ENCODE measurements around the gene GIPC3. TPM values are rescaled to one million over a fixed set of nuclear protein-coding genes. Genes with fewer than 3 reads are reported as not detected.
A peak's percentile ranks its signal among the peaks of the same experiment; 100 is the strongest.

Gene GIPC3
- total RNA-seq, 6 experiments from 2014 or later, result 0.51 to 1.6 (median 0.80) TPM

DNA sequence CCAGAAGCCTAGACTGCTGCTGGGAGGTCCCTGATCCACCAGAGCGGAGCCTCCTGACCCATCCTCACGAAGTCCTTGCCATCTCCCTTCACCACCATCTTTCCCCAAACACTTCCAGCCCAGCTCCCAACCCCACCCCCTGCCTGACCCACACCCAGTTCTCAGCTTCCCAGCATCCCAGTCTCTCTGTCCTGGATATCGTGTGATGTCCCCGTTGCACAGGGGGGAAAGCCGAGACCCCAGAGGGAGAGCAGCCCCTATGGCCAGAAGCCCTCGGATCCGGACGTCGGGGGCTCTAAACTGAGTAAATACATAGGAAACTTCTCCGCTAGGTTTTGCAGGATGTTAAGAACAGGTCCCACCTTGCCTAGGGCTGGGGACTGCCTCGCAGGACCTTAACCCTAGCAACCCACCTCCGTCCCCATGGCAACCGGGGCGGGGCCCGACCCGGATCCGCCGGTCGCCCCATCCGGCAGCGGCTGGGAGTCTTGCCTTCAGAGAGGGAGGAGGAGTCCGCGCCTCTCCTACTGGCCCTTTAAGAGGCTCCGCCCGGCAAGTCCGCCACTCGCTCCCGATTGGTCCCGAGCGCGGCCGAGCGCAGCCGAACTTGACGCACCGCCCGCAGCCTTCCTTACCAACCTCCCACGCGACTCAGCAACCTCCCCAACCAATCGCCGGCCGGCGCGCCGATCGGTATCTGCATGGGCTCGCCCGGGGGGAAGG, 13.0 kb upstream of the GIPC3 start:
- Histone ChIP-seq H3K9me3 (no peaks in the 10 kb centered on the region), H3K4me1 (peaks cover 0 to 6% (median 0%) of the 10 kb centered on the region in 4 donors), H3K27me3 (no peaks in the 10 kb centered on the region), H3K4me3 (peak overlapping the region; percentile 26 to 96 (median 79)), H3K36me3 (no peaks in the 10 kb centered on the region), H3K27ac (no peak overlapping the region)
- TF ChIP-seq POLR2A (IDR thresholded peaks at IDR 0.05), result no peak
- TF ChIP-seq, protein P1, sequence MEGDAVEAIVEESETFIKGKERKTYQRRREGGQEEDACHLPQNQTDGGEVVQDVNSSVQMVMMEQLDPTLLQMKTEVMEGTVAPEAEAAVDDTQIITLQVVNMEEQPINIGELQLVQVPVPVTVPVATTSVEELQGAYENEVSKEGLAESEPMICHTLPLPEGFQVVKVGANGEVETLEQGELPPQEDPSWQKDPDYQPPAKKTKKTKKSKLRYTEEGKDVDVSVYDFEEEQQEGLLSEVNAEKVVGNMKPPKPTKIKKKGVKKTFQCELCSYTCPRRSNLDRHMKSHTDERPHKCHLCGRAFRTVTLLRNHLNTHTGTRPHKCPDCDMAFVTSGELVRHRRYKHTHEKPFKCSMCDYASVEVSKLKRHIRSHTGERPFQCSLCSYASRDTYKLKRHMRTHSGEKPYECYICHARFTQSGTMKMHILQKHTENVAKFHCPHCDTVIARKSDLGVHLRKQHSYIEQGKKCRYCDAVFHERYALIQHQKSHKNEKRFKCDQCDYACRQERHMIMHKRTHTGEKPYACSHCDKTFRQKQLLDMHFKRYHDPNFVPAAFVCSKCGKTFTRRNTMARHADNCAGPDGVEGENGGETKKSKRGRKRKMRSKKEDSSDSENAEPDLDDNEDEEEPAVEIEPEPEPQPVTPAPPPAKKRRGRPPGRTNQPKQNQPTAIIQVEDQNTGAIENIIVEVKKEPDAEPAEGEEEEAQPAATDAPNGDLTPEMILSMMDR (IDR thresholded peaks at IDR 0.05), result no peak
- intact Hi-C loops (cut with DNase I), result no loop called here
- ATAC-seq (peak; percentile 94 to 97 (median 96)), DNase-seq (peak; percentile 100)
- 2% methylated on average over 30 of the region's 48 CpGs for WGBS (ENCODE audit: insufficient coverage, low coverage, low lambda C conversion rate, missing lambda C conversion rate)

DNA sequence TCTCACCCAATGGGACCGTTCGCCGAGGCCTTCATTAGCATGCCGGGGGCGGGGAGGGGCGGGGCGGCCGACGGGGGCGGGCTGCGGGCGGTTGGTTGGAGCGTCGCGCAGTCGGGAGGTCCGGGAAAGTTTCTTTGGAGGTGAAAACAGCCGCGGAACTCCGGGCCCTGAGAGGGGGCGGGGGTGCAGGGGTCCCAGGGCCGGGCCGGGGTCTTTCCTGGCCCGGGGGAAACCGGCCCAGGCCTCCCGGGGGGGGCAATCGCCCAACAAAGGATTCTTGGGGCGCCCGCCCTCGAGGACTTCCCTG, 12.5 kb upstream of the GIPC3 start, which contains the start of gene HMG20B:
Gene HMG20B, plus strand, starts transcription at position 90 of the 307 bp plus-strand sequence. CDS start 366 bp downstream, outside the sequence.
- DNase-seq, result no peak
- Histone ChIP-seq H3K27ac (peak within 1 kb of the TSS in 2 of 3 donors; percentile 60 to 69), H3K4me1 (peaks cover 0 to 6% (median 0%) of the 10 kb centered on the region in 4 donors), H3K36me3 (no peaks in the 10 kb centered on the region), H3K27me3 (no peaks in the 10 kb centered on the region), H3K9me3 (no peaks in the 10 kb centered on the region), H3K4me3 (peak within 1 kb of the TSS; percentile 79 to 96 (median 83))
- ATAC-seq, result no peak
- intact Hi-C loops (cut with DNase I), result no loop called here
- TF ChIP-seq POLR2A (IDR thresholded peaks at IDR 0.05), result peak; percentile 20
- TF ChIP-seq, protein P1 (IDR thresholded peaks at IDR 0.05), result no peak
- WGBS (ENCODE audit: insufficient coverage, low coverage, low lambda C conversion rate, missing lambda C conversion rate), result 0% methylated on average over 4 of the region's 30 CpGs

DNA sequence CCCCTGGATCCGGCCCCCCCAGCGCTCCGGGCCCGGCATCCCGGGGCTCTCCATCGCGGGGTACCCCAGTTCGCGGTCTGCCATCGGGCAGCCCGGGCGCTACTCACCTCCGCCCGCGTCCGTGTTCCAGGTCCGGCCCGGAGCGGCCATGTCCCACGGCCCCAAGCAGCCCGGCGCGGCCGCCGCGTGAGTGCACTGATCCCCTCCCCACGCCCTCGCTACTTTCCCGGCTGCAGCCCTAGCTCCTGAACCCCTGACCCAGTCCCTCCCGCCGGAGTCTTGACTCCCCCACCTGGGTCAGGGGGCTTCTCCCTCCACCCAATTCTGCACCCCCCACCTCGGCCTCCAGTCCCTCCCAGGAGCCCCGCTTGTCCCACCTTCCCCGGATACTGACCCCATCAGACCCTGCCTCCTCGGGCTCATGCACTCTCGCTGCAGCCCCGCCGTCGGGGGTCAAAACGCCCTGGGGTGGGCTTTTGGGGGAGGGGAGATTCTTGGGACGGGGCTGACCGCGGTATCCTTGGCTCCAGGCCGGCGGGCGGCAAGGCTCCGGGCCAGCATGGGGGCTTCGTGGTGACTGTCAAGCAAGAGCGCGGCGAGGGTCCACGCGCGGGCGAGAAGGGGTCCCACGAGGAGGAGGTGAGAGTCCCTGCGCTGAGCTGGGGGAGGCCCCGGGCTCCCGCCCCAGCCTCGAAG, 12.0 kb upstream of the GIPC3 start:
- peak in 3 of 4 donors; percentile 1 to 4 (median 1) for ATAC-seq
- H3K27me3 ChIP-seq, result no peaks in the 10 kb centered on the region
- H3K36me3 ChIP-seq, result no peaks in the 10 kb centered on the region
- peak; percentile 50 to 66 (median 57) for DNase-seq
- peak overlapping the region; percentile 79 to 96 (median 83) for H3K4me3 ChIP-seq
- no peaks in the 10 kb centered on the region for H3K9me3 ChIP-seq
- peaks cover 0 to 6% (median 0%) of the 10 kb centered on the region in 4 donors for H3K4me1 ChIP-seq
- H3K27ac ChIP-seq, result peak overlapping the region in 2 of 3 donors; percentile 60 to 69
- intact Hi-C loops (cut with DNase I), result no loop called here
- 0% methylated on average over 2 of the region's 60 CpGs for WGBS (ENCODE audit: insufficient coverage, low coverage, low lambda C conversion rate, missing lambda C conversion rate)
- TF ChIP-seq POLR2A (IDR thresholded peaks at IDR 0.05), result no peak
- TF ChIP-seq, protein P1 (IDR thresholded peaks at IDR 0.05), result no peak

DNA sequence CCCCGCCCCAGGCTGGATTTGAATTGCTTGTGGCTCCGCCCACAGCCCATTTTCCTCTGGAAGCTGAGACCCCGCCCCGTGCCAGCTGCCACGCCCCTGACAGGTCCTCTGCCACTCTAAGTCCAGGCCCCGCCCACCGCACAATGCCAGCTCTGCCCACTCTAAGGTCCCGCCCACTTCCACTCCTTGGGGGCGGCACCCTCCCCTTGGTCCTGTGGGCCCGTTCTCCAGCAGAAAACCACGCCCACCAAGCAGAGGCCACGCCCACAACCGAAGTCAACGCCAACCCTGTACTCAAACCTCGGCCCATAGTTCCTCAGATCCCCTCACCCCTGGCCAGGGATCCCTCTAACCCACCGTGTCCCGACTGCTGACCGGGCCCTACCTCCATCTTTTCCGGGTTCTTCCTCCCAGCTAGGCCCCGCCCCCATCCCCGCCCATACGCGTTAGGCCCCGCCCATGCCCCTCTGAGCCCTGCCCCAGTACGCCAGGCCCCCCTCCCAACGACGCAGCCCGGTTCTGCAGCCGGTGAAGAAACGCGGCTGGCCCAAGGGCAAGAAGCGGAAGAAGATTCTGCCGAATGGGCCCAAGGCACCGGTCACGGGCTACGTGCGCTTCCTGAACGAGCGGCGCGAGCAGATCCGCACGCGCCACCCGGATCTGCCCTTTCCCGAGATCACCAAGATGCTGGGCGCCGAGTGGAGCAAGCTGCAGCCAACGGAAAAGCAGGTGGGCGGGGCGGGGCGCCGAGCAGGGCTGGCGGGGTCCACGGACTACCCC, 11.2 kb upstream of the GIPC3 start:
- Histone ChIP-seq H3K27me3 (no peaks in the 10 kb centered on the region), H3K4me3 (peak overlapping the region; percentile 79 to 96 (median 83)), H3K9me3 (no peaks in the 10 kb centered on the region), H3K36me3 (no peaks in the 10 kb centered on the region), H3K27ac (no peak overlapping the region), H3K4me1 (peaks cover 0 to 6% (median 0%) of the 10 kb centered on the region in 4 donors)
- peak; percentile 90 to 94 (median 91) for DNase-seq
- 63% methylated on average over 37 of the region's 55 CpGs for WGBS (ENCODE audit: insufficient coverage, low coverage, low lambda C conversion rate, missing lambda C conversion rate)
- intact Hi-C loops (cut with DNase I), result no loop called here
- no peak for TF ChIP-seq POLR2A (IDR thresholded peaks at IDR 0.05)
- TF ChIP-seq, protein P1 (IDR thresholded peaks at IDR 0.05), result no peak
- ATAC-seq, result peak; percentile 35 to 71 (median 60)

Data from right lobe of liver (tissue), 6 donors.